IgD-negative memory B cell (primary cell): ENCODE results near the gene HIVEP3. TPM values are rescaled to one million over a fixed set of nuclear protein-coding genes. Genes with fewer than 3 reads are reported as not detected.

Experiments used
- H3K27ac Mint-ChIP-seq, 3 donors: one replicate each; pipeline ENCODE4 v1.8.0; 2020 to 2022; ENCODE audit warnings: mild to moderate bottlenecking in 3 of 3, mixed read lengths in 3 of 3, moderate library complexity in 1 of 3
- H3K27me3 Mint-ChIP-seq: one replicate; pipeline ENCODE4 v1.8.0; 2021; ENCODE audit warnings: mixed read lengths
- H3K36me3 Mint-ChIP-seq: one replicate; pipeline ENCODE4 v1.8.0; 2020; ENCODE audit warnings: mild to moderate bottlenecking, mixed read lengths
- H3K4me1 Mint-ChIP-seq, 3 donors: one replicate each; pipeline ENCODE4 v1.8.0; 2020 to 2022; ENCODE audit warnings: mixed read lengths in 3 of 3, mild to moderate bottlenecking in 1 of 3
- H3K4me3 Mint-ChIP-seq, 4 donors: one replicate each; pipeline ENCODE4 v1.8.0; 2020 to 2022; ENCODE audit warnings: mild to moderate bottlenecking in 4 of 4, mixed read lengths in 4 of 4, moderate library complexity in 3 of 4
- H3K9me3 Mint-ChIP-seq, 3 donors: one replicate each; pipeline ENCODE4 v1.8.0; 2020 to 2021; ENCODE audit warnings: mixed read lengths in 3 of 3, mild to moderate bottlenecking in 1 of 3
- polyA plus RNA-seq: library from polyadenylated mRNA; unstranded; fragments of 300-500 nt; fragmentation: Illumina TruSeq; gene quantifications from one replicate; pipeline ENCODE4 v1.2.3, GENCODE V29; 2021

The HIVEP3 gene
- polyA plus RNA-seq, 1 donor from 2014 or later: 1.4 TPM

DNA sequence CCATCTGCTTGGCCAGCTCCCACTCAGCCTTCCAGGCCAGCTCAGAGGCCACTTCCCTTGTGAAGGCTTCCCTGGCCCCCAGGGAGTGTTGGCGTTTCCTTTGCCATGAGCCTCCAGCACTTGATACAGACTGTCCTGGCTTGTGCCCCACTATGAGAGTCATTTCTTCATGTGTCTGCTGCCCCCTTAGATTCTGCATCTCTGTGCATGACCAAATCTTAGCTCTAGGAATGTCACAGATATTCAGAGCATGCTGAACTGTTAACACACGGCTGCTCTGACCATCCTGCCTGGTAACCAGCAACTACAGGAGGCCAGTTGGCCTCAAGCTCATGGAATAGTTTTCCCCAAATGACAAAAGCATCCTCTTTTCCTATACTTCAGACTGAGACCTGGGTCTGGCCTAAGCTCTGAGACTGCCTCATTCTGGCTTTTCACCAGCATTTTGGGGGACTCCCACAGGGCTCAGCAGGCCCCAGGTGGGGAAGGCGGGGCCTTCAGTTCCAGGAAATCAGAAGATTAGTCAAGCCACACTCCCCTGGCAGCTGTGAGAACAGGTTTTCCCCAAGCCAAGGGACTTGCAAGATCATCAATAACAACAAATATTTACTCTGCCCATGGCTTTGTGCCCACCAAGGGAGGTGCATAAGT lies 251.6 kb downstream of the HIVEP3 start:
- H3K4me1 Mint-ChIP-seq: peaks cover 56 to 66% (median 63%) of the 10 kb centered on the region in 3 donors

DNA sequence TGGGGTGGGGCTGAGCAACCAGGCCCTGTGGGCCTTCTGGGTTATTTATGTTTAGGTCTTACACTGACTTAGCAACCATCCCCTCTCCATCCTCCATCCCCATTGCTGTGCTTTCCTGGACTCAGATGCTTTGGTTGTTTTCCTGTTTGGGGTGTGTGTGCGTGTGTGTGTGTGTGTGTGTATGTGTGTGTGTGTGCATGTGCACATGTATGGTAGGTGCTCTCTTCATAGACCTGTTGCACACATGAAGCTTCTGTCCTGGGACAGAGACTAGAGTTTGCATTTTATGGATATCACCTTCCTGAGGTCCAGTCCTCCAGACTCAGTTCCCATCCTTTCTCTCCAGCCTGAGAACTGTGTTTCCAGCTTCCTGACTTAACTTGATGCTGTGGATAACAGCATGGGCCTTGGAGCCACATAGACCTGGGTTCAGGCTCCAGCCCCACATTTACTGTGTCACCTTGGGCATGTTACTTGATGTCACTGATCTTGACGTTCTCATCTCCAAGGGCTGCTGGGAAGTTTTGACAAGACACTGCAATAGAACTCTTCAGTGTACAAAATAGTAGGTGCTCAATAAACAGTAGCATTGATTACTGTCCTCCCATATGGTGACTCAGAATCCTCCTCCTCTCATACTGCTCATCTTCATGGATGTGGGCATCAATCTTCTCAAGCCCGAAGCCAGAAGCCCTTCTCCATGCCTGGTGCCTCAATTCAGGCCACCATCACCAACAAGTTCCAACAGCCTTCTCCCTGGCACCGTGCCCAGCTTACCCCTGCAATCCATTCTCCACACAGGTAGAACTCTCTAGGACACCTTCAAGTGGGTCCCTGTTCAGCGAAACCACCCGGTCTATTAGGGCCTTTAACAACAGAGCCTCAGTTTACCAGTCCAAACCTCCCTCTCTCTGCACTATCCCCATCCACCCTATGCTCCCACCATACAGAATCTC lies 252.5 kb downstream of the HIVEP3 start:
- Mint-ChIP-seq H3K27me3 (no peaks in the 10 kb centered on the region), H3K9me3 (no peaks in the 10 kb centered on the region), H3K36me3 (no peaks in the 10 kb centered on the region), H3K4me1 (peaks cover 53 to 60% (median 59%) of the 10 kb centered on the region in 3 donors), H3K27ac (peak overlapping the region; percentile 75 to 96 (median 86)), H3K4me3 (peak overlapping the region in 2 of 4 donors; percentile 54 to 78)

More for the DNA sequence above, 251.6 kb downstream of the HIVEP3 start:
- Mint-ChIP-seq H3K27me3 (no peaks in the 10 kb centered on the region), H3K9me3 (no peaks in the 10 kb centered on the region), H3K36me3 (no peaks in the 10 kb centered on the region), H3K27ac (peak overlapping the region; percentile 75 to 96 (median 86)), H3K4me3 (peak overlapping the region in 3 of 4 donors; percentile 40 to 78 (median 70))

DNA sequence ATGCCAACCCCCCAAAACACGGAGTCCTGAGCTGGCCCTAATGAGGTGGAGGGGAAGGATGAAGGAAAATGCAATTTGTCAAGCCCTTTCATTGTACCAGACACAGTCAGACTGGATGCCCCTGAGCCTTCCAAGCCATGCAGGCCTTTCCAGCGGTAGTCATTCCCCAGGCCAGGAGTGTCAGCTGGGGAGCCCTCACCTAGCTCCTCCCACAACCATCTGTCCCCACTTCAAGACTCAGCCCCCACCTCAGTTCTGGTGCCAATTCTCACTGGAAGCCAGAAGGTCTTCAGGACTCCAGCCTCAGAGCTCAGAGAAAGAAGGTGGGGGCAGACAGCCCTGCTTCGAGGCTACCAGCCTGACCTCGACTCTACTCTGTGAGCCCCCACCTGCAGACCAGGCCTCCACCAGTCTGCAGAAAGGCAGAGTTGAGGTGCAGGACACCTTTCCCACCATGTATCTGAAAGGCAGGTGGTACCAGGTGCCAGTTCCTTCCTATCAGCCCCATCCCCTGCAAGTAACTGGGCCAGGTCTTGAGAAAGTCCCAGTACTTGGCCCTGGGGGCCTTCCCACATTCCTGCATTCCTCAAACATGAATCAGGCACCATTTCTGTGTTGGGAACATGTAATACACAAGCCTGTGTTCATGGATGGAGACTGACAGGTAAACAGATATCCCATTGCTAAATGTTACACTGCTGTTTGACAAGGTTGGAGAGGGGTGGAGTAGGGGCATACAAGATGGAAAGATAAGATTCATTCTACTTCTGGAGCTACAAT lies 253.7 kb downstream of the HIVEP3 start:
- H3K4me3 Mint-ChIP-seq: peak overlapping the region in 2 of 4 donors; percentile 41 to 78
- no peaks in the 10 kb centered on the region for H3K36me3 Mint-ChIP-seq
- no peaks in the 10 kb centered on the region for H3K27me3 Mint-ChIP-seq
- H3K4me1 Mint-ChIP-seq: peaks cover 55 to 66% (median 62%) of the 10 kb centered on the region in 3 donors
- no peaks in the 10 kb centered on the region for H3K9me3 Mint-ChIP-seq
- H3K27ac Mint-ChIP-seq: peak overlapping the region; percentile 47 to 95 (median 75)

DNA sequence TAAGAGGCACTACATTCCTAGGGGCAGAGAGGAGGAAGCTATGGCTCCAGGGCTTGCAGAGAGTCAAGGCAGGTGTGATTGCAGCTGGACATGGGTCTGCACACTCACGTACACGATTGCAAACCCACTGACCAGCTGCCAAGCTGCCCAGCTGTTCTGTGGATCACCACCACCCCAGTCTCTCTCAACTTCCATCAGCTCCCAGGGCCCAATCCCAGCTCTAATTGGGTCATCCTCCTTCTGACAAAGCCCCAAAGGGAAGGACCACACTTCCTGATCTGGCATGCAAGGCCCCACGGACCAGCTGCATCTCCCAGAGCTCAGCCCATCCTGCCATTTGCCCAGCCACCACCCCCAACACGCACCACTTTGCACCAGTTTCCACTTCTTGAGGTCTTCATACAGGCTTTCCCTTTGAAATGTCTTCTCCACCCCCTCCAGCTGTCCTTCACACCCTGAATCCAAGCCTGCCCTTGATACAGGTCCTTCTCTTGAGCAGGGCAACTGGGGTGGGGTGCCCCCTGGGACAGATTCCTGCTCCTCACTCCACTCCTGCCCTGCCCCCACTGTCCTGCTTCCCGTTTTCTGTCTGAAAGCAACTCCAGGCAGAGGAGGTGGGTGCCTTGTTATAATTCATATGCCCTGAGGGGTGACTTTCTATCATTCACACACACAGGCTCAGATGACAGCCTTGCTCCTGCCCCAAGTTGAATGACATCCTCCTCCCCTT lies 254.9 kb downstream of the HIVEP3 start:
- Mint-ChIP-seq H3K27ac (peak overlapping the region; percentile 89 to 95 (median 93)), H3K4me1 (peaks cover 59 to 66% (median 66%) of the 10 kb centered on the region in 3 donors), H3K4me3 (peak overlapping the region; percentile 35 to 79 (median 69)), H3K36me3 (peaks cover 3% of the 10 kb centered on the region), H3K27me3 (no peaks in the 10 kb centered on the region), H3K9me3 (no peaks in the 10 kb centered on the region)

DNA sequence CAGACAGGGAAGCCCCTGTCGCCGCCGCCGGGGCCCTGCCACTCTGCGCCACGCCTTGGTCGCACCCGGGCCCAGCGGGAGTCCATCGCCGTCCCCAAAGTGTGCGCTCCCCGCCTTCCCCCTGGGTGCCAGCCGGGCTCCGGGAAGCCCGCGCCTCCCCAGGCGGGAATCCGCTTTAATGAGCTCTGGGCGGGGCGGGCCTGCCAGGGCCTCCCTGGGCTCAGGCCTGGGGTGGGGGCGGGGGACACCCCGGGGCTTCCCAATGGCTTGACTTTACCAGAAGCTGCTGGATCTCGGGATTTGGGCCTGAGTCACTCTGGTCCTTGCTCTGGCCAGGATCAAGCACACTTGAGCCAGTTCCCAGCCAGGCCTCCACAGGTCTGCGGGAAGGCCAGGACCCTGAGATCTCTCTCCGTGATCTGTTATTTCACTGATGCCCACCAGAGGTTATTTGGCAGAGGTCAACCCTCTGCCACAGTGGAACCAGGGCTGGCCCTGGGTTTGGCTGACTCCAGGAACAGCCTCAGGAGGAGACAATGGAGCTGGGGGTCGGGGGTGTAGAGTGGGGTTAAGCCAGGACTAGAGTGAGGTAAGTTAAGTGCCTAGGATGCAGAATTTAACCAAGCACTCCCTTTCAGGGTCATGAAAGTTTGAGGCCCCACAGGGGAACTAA lies 255.8 kb downstream of the HIVEP3 start:
- Mint-ChIP-seq H3K4me3 (peak overlapping the region; percentile 68 to 86 (median 80)), H3K9me3 (no peaks in the 10 kb centered on the region), H3K36me3 (peaks cover 3% of the 10 kb centered on the region), H3K4me1 (peaks cover 62 to 69% (median 68%) of the 10 kb centered on the region in 3 donors), H3K27me3 (no peaks in the 10 kb centered on the region), H3K27ac (peak overlapping the region; percentile 89 to 95 (median 93))

GRCh38 chr1:41662061-41662764 lies 256.5 kb downstream of the HIVEP3 start:
- H3K27me3 Mint-ChIP-seq: no peaks in the 10 kb centered on the region
- H3K36me3 Mint-ChIP-seq: peaks cover 3% of the 10 kb centered on the region
- peaks cover 60 to 65% (median 61%) of the 10 kb centered on the region in 3 donors for H3K4me1 Mint-ChIP-seq
- no peaks in the 10 kb centered on the region for H3K9me3 Mint-ChIP-seq
- peak overlapping the region; percentile 60 to 99 (median 74) for H3K4me3 Mint-ChIP-seq
- peak overlapping the region in 2 of 3 donors; percentile 40 to 71 for H3K27ac Mint-ChIP-seq

DNA sequence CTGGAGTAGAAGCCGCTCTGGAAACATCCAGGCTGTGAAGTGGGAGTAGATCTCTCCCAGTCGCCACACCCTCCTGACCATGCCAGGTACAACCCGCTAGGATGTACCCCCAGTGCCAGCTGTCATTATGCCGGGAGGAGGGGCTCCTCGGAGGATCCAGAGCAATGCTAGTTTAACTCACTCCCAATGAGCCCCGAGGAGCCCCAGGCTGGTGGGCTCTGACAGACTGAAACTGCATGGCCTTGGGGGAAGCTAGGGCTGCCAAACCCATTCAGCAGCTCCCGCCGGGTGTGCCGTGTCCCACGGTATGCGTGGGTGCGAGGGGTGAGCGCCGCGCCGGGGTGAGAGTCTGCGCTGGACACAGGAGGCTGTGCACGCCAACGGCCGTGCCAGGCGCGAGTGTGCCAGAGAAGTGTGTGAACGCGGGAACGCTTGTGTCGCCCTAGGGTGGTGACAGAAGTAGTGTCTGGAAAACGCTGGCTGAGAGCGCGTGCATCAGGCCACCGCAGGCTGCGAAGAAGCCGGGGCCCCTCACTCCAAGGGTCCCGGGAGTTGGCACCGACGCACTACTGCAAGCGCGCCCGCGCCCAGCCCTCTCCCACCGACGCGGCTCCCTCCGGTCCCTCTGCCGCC lies 257.2 kb downstream of the HIVEP3 start:
- no peaks in the 10 kb centered on the region for H3K9me3 Mint-ChIP-seq
- peaks cover 57 to 61% (median 57%) of the 10 kb centered on the region in 3 donors for H3K4me1 Mint-ChIP-seq
- H3K4me3 Mint-ChIP-seq: peak overlapping the region; percentile 88 to 99 (median 96)
- H3K27me3 Mint-ChIP-seq: no peaks in the 10 kb centered on the region
- peak overlapping the region; percentile 40 to 97 (median 57) for H3K27ac Mint-ChIP-seq
- peaks cover 3% of the 10 kb centered on the region for H3K36me3 Mint-ChIP-seq

DNA sequence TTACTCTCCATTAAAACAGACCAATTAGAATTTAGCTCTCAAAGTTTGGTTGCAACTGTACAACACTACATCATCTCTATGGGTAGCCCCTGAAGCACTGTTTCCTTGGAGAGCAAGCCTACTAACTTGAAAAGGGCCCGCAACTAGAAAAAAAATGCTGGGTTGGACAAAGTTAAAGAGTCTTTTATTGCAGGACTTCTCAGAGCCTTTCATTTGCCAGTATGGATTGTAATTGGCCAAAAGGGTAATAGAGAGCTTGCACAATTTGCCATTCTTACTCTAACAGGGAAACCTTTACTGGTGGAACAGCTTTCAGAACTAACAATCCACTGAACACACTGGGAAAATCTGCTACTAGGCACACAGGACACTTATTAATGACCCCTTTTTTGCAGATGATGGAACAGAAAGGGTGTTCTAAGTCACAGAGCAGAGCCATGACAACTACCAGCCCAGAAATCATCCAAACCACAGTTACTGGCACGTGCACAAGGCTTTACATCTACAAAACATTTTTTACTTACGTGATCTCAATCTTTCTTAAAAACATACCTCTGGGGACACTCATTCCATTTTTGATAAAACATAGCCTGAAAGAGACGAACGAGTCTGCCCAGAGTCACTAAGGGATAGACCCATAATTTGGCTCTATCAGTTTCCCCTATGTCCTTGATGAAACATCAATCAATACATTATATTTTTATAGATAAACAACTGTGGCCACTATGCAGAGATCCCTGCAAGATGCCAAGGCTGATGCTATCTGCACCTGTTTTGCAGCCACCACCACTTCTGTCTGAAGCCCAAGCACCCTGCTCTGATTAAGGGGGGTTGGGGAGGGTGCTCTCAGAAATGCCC lies 257.9 kb downstream of the HIVEP3 start:
- H3K36me3 Mint-ChIP-seq: peaks cover 3% of the 10 kb centered on the region
- H3K4me3 Mint-ChIP-seq: peak overlapping the region; percentile 88 to 99 (median 96)
- no peaks in the 10 kb centered on the region for H3K9me3 Mint-ChIP-seq
- H3K27me3 Mint-ChIP-seq: no peaks in the 10 kb centered on the region
- H3K4me1 Mint-ChIP-seq: peaks cover 52 to 60% (median 59%) of the 10 kb centered on the region in 3 donors
- H3K27ac Mint-ChIP-seq: peak overlapping the region in 1 of 3 donors; percentile 97

DNA sequence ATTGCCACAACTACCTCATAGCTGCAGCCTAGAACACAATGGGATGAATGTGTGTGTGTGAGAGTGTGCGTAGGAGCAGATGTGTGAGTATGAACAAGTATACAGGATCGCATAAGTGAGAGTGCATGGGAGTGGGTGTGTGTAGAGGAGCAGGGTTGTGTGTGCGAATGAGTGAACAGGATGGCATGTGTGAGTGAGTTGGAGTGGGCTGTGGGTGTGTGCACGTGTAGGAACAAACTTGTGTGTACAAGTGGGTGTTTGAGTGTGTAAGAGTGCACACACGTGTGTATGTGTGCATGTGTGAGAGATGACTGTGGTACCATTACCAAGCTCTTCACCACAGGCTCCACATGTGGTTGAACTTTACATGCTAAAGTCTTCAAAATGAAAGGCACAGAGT lies 258.8 kb downstream of the HIVEP3 start:
- Mint-ChIP-seq H3K27me3 (no peaks in the 10 kb centered on the region), H3K9me3 (no peaks in the 10 kb centered on the region), H3K27ac (peak overlapping the region; percentile 7 to 88 (median 75)), H3K4me1 (peaks cover 47 to 57% (median 56%) of the 10 kb centered on the region in 3 donors), H3K36me3 (peaks cover 3% of the 10 kb centered on the region), H3K4me3 (peak overlapping the region in 3 of 4 donors; percentile 49 to 99 (median 84))

DNA sequence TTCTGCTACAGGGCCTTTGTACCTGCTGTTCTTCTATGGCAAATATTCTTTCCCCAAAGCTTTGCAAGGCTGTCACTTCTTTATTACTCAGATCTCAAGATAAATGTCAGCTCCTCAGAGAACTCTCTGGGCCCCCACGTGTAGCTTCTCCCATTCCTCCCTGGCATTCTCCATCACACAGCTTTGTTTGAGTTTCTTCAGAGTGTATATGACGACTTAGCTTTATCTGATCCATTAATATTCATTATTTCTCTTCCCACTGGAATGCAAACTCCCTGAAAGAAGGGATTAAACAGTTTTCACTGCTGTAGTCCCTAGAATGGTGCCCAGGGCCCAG lies 259.6 kb downstream of the HIVEP3 start:
- Mint-ChIP-seq H3K4me3 (peak overlapping the region in 3 of 4 donors; percentile 63 to 99 (median 84)), H3K4me1 (peaks cover 47 to 55% (median 52%) of the 10 kb centered on the region in 3 donors), H3K36me3 (peaks cover 3% of the 10 kb centered on the region), H3K27ac (peak overlapping the region in 1 of 3 donors; percentile 7), H3K27me3 (no peaks in the 10 kb centered on the region), H3K9me3 (no peaks in the 10 kb centered on the region)

DNA sequence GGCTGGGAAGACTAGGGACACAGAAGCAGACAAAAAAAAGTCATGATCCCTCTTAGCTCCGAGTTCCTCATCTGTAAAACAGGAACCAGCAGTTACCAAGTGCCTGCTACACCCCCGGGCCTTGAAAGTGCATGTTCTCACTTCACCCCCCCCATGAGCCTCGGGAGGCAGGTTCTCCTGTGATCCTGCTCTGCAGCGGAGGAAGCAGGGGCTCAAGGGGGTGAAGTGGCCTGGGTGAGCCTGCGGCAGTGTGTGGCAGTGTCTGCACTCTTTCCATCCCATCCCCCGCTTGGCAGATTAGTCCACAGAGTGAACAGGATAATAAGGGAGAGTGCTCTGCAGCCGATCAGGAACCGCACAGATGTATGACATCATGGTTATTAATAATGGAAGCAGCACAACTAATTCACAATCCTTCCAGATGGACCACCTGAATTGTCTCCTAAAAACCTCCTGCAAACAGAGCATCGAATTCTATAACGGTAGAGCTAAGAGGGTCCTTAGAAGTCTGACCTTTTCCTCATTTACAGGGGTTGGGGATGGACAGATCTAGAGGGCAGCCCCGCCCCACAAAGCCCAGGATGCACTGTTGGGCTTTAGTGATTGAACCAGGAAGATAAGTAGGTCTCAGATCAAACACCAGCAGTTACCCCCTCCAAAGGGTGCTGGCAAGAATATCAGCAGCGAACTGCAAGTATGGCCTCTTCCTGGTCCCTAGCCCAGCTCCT lies 260.1 kb downstream of the HIVEP3 start:
- Mint-ChIP-seq H3K27me3 (no peaks in the 10 kb centered on the region), H3K36me3 (peaks cover 3% of the 10 kb centered on the region), H3K4me3 (peak overlapping the region in 3 of 4 donors; percentile 67 to 99 (median 77)), H3K9me3 (no peaks in the 10 kb centered on the region), H3K27ac (peak overlapping the region in 2 of 3 donors; percentile 43 to 80), H3K4me1 (peaks cover 42 to 58% (median 50%) of the 10 kb centered on the region in 3 donors)
